ENCODE measurements around the gene GIMAP5.
A peak's percentile ranks its signal among the peaks of the same experiment; 100 is the strongest.
"Not testable (repeated sequence)": the region's sequence is repeated elsewhere in the genome, so short reads cannot be mapped to it uniquely, and the experiment has no call there.

GIMAP5 gene

GRCh38 chr7:150774131-150774530 lies 36.9 kb downstream of the GIMAP5 start:
- not testable (repeated sequence) for DNase-seq (ENCODE audit: low spot score)

- DNase-seq (ENCODE audit: low spot score), result no peak
Measured at GRCh38 chr7:150778014-150778737, 41.0 kb downstream of the GIMAP5 start.

- peak; percentile 78 for DNase-seq (ENCODE audit: low spot score)
Measured at GRCh38 chr7:150778738-150779301, 41.6 kb downstream of the GIMAP5 start.

- no peak for DNase-seq (ENCODE audit: low spot score)
Measured at GRCh38 chr7:150780292-150780691, 43.1 kb downstream of the GIMAP5 start.

- DNase-seq (ENCODE audit: low spot score), result no peak
Measured at GRCh38 chr7:150781103-150781502, 43.9 kb downstream of the GIMAP5 start.

GRCh38 chr7:150781961-150782360 lies 44.7 kb downstream of the GIMAP5 start:
- DNase-seq (ENCODE audit: low spot score), result no peak

- DNase-seq (ENCODE audit: low spot score), result no peak
Measured at GRCh38 chr7:150784120-150784736, 47.0 kb downstream of the GIMAP5 start.

GRCh38 chr7:150784954-150785353 lies 47.7 kb downstream of the GIMAP5 start:
- DNase-seq (ENCODE audit: low spot score), result no peak

GRCh38 chr7:150787321-150788281 lies 50.4 kb downstream of the GIMAP5 start:
- peak; percentile 58 for DNase-seq (ENCODE audit: low spot score)

- no peak for DNase-seq (ENCODE audit: low spot score)
Measured at GRCh38 chr7:150788474-150789269, 51.5 kb downstream of the GIMAP5 start.

GRCh38 chr7:150790416-150791075 lies 53.3 kb downstream of the GIMAP5 start:
- DNase-seq (ENCODE audit: low spot score), result no peak

GRCh38 chr7:150791304-150791703 lies 54.1 kb downstream of the GIMAP5 start:
- DNase-seq (ENCODE audit: low spot score), result no peak

- DNase-seq (ENCODE audit: low spot score), result no peak
Measured at GRCh38 chr7:150791746-150792452, 54.7 kb downstream of the GIMAP5 start.

Measured in D341Med (cell line).